Transverse colon (tissue), 4 donors: Measurements from ENCODE around the gene CERK. TPM values are rescaled to one million over a fixed set of nuclear protein-coding genes. Genes with fewer than 3 reads are reported as not detected.

Source experiments
- DNase-seq: peaks from one replicate; pipeline ENCODE4 v3.0.0-alpha.2; 2019
- H3K27ac ChIP-seq, 4 donors: fragments of 200-600 bp; sonication (generic); 2 replicates each; pipeline ENCODE4 v1.5.1; 2016 to 2018; ENCODE audit warnings: inconsistent platforms in 4 of 4
- H3K27me3 ChIP-seq: fragments of 200-600 bp; sonication (generic); 2 replicates; pipeline ENCODE4 v1.5.1; 2017; ENCODE audit warnings: inconsistent platforms
- H3K36me3 ChIP-seq, 4 donors: fragments of 200-600 bp; sonication (generic); 2 replicates each; pipeline ENCODE4 v1.5.1; 2017 to 2019; ENCODE audit warnings: inconsistent platforms in 4 of 4
- H3K4me1 ChIP-seq, 4 donors: fragments of 200-600 bp; sonication (generic); 2 replicates each; pipeline ENCODE4 v1.5.1; 2017 to 2020; ENCODE audit warnings: inconsistent platforms in 4 of 4
- H3K4me3 ChIP-seq, 4 donors: fragments of 200-600 bp; sonication (generic); 1 replicate in 1 of 4; 2 replicates in 3 of 4; pipeline versions ENCODE4 v1.5.1 to v1.6.1; 2017 to 2019; ENCODE audit warnings: inconsistent platforms in 4 of 4
- H3K9me3 ChIP-seq, 2 donors: fragments of 200-600 bp; sonication (generic); 2 replicates each; pipeline ENCODE4 v1.5.1; 2017 to 2019; ENCODE audit warnings: inconsistent platforms in 2 of 2
- CTCF ChIP-seq, 5 experiments: fragments of 200-600 bp in 3 of 5; fragments of 450-650 bp in 2 of 5; sonication (generic) in 3 of 5; IDR thresholded peaks; 1 replicate in 2 of 5; 2 replicates in 3 of 5; pipeline ENCODE4 v1.5.1; 2016 to 2017; ENCODE audit warnings: antibody characterized with exemption in 5 of 5, inconsistent platforms in 3 of 5, mild to moderate bottlenecking in 2 of 5, moderate library complexity in 1 of 5
- EP300 ChIP-seq: sonication (generic); formaldehyde crosslinking; IDR thresholded peaks from one replicate; pipeline ENCODE4 v1.6.1; 2017; ENCODE audit warnings: antibody characterized with exemption, low read depth
- POLR2A ChIP-seq: fragments of 450-650 bp; IDR thresholded peaks from one replicate; pipeline ENCODE4 v1.6.1; 2016; ENCODE audit warnings: antibody characterized with exemption, mild to moderate bottlenecking, moderate library complexity
- POLR2AphosphoS5 ChIP-seq, 3 donors: sonication (generic); formaldehyde crosslinking; IDR thresholded peaks; one replicate each; pipeline ENCODE4 v1.6.1; 2016; ENCODE audit warnings: antibody characterized with exemption in 3 of 3
- WGBS, 2 donors: methylation state at CpG; one replicate each; pipeline ENCODE4 v1.1.5; 2018; ENCODE audit warnings: low coverage in 1 of 2; 5-methylcytosine and 5-hydroxymethylcytosine counted together
- in situ Hi-C, 4 donors: fragments of 200-750 bp; cut with MboI; loops; one replicate each; pipeline versions ENCODE4 v1.15.0 to v1.15.1; 2017; ENCODE audit warnings: low sequenced_read_pairs in 3 of 4, low pct_ligation_motif_present in 1 of 4, low pct_unique_long_range_greater_than_20kb in 1 of 4
- intact Hi-C: fragments of 100-400 bp; cut with DNase I; formaldehyde crosslinking; loops from one replicate; pipeline ENCODE4 v1.15.1; 2023; ENCODE audit warnings: low total_unique reads
- total RNA-seq, 4 donors: library from RNA; depleted of rRNA; stranded (reverse); fragments of >200 nt; gene quantifications; one replicate each; pipeline ENCODE4 v1.1.0, GENCODE V29; 2016

CERK gene
- total RNA-seq, 4 donors from 2014 or later = 13.7 to 72.2 (median 63.5) TPM

GRCh38 chr22:46691571-46691970 lies 46.5 kb downstream of the CERK start:
- in situ Hi-C loops = no loop called here
- no peaks in the 10 kb centered on the region for H3K27me3 ChIP-seq
- H3K4me1 ChIP-seq = peaks cover 1 to 22% (median 5%) of the 10 kb centered on the region in 4 donors
- TF ChIP-seq EP300 = no peak
- no peak for TF ChIP-seq POLR2A
- no peak for TF ChIP-seq POLR2AphosphoS5 (IDR thresholded peaks at IDR 0.05)
- no peak for TF ChIP-seq CTCF (IDR thresholded peaks at IDR 0.05)
- H3K9me3 ChIP-seq = no peaks in the 10 kb centered on the region
- intact Hi-C loops = no loop called here
- WGBS, 2 donors = 95 to 97% methylated on average over 11 to 17 of the region's 17 CpGs
- DNase-seq = no peak
- H3K4me3 ChIP-seq = no peak overlapping the region
- H3K36me3 ChIP-seq = peaks cover 0 to 47% (median 13%) of the 10 kb centered on the region in 4 donors
- no peak overlapping the region for H3K27ac ChIP-seq

GRCh38 chr22:46690146-46690545 lies 47.9 kb downstream of the CERK start:
- TF ChIP-seq CTCF (IDR thresholded peaks at IDR 0.05) = no peak
- TF ChIP-seq POLR2AphosphoS5 (IDR thresholded peaks at IDR 0.05) = no peak
- no peak for TF ChIP-seq POLR2A
- no peak for TF ChIP-seq EP300

GRCh38 chr22:46688949-46689348 lies 49.1 kb downstream of the CERK start:
- no peaks in the 10 kb centered on the region for H3K9me3 ChIP-seq
- H3K4me1 ChIP-seq = peaks cover 22 to 48% (median 29%) of the 10 kb centered on the region in 4 donors
- intact Hi-C loops (no loop called here), in situ Hi-C loops (no loop called here)
- H3K4me3 ChIP-seq = no peak overlapping the region
- H3K36me3 ChIP-seq = peaks cover 0 to 24% (median 6%) of the 10 kb centered on the region in 4 donors
- peak overlapping the region; percentile 16 to 67 (median 39) for H3K27ac ChIP-seq
- peak; percentile 77 for DNase-seq
- 65% methylated on average over 11 of the region's 11 CpGs; no CpG with 5 or more reads in 1 of the 2 donors for WGBS, 2 donors
- TF ChIP-seq CTCF (IDR thresholded peaks at IDR 0.05) (no peak), EP300 (no peak), POLR2AphosphoS5 (IDR thresholded peaks at IDR 0.05) (no peak), POLR2A (no peak)
- no peaks in the 10 kb centered on the region for H3K27me3 ChIP-seq

More at GRCh38 chr22:46690146-46690545, 47.9 kb downstream of the CERK start:
- intact Hi-C loops = no loop called here
- in situ Hi-C loops = no loop called here
- Histone ChIP-seq H3K4me1 (peaks cover 10 to 36% (median 17%) of the 10 kb centered on the region in 4 donors), H3K27ac (no peak overlapping the region), H3K9me3 (no peaks in the 10 kb centered on the region), H3K27me3 (no peaks in the 10 kb centered on the region), H3K36me3 (peaks cover 0 to 33% (median 11%) of the 10 kb centered on the region in 4 donors), H3K4me3 (no peak overlapping the region)
- WGBS, 2 donors = 95 to 100% methylated on average over 2 to 20 of the region's 20 CpGs
- DNase-seq = no peak

- H3K27me3 ChIP-seq = no peaks in the 10 kb centered on the region
- H3K4me1 ChIP-seq = peaks cover 23 to 58% (median 30%) of the 10 kb centered on the region in 4 donors
- peaks cover 0 to 24% (median 6%) of the 10 kb centered on the region in 4 donors for H3K36me3 ChIP-seq
- no peaks in the 10 kb centered on the region for H3K9me3 ChIP-seq
- H3K27ac ChIP-seq = no peak overlapping the region
- no peak overlapping the region for H3K4me3 ChIP-seq
- TF ChIP-seq POLR2AphosphoS5 (IDR thresholded peaks at IDR 0.05) (no peak), POLR2A (no peak), CTCF (IDR thresholded peaks at IDR 0.05) (no peak), EP300 (no peak)
- no peak for DNase-seq
- in situ Hi-C loops (no loop called here), intact Hi-C loops (no loop called here)
- WGBS, 2 donors = 94% methylated on average over 15 of the region's 15 CpGs; no CpG with 5 or more reads in 1 of the 2 donors
These were observed 50.6 kb downstream of the CERK start for GRCh38 chr22:46687460-46687859.
